ENCODE data around the gene GLYATL3.

Gene GLYATL3

GRCh38 chr6:49535795-49536194 lies 36.1 kb downstream of the GLYATL3 start:
- Histone ChIP-seq H3K4me1 (ENCODE audit: insufficient read depth, insufficient read length) (no peaks in the 10 kb centered on the region), H3K36me3 (ENCODE audit: insufficient read depth, insufficient read length, low read length) (no peaks in the 10 kb centered on the region), H3K4me3 (ENCODE audit: insufficient read length, low read depth) (no peak overlapping the region), H3K9me3 (ENCODE audit: insufficient read depth, low read length) (no peaks in the 10 kb centered on the region), H3K9ac (ENCODE audit: insufficient read length, low read depth) (no peak overlapping the region), H3K27me3 (ENCODE audit: insufficient read depth, insufficient read length) (no peaks in the 10 kb centered on the region)
- no peak for DNase-seq (ENCODE audit: low read depth, low spot score)
- TF ChIP-seq ZNF274 (IDR thresholded peaks at IDR 0.05; ENCODE audit: low read depth, low read length) (no peak), YY1 (IDR thresholded peaks at IDR 0.05; ENCODE audit: insufficient read depth, insufficient read length) (no peak), SUZ12 (IDR thresholded peaks at IDR 0.05; ENCODE audit: extremely low read depth, insufficient read depth, insufficient read length) (no peak)

DNA sequence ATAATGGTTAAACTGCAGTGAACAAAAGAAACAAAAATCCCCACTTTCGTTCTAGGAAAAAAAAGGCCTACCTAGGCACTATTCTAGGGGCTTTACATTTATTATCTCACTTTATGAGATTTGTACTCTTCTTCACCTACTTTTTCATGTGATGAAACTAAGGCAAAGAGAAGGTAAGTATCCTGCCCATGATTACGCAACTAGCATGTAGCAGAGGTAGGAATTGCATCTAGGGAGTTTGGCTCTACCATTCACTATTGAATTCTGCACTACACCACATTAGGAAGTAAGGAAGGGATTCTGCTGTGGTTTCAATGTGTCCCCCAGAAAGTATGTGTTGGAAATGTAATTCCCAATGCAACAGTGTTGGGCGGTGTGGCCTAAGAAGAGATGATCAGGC lies 39.4 kb downstream of the GLYATL3 start:
- TF ChIP-seq SUZ12 (IDR thresholded peaks at IDR 0.05; ENCODE audit: extremely low read depth, insufficient read depth, insufficient read length) (no peak), ZNF274 (IDR thresholded peaks at IDR 0.05; ENCODE audit: low read depth, low read length) (no peak), YY1 (IDR thresholded peaks at IDR 0.05; ENCODE audit: insufficient read depth, insufficient read length) (no peak)

GRCh38 chr6:49540614-49541013 lies 40.9 kb downstream of the GLYATL3 start:
- no peaks in the 10 kb centered on the region for H3K27me3 ChIP-seq (ENCODE audit: insufficient read depth, insufficient read length)
- no peak overlapping the region for H3K4me3 ChIP-seq (ENCODE audit: insufficient read length, low read depth)
- no peak overlapping the region for H3K9ac ChIP-seq (ENCODE audit: insufficient read length, low read depth)
- H3K4me1 ChIP-seq (ENCODE audit: insufficient read depth, insufficient read length), result no peaks in the 10 kb centered on the region
- DNase-seq (ENCODE audit: low read depth, low spot score), result no peak
- TF ChIP-seq ZNF274 (IDR thresholded peaks at IDR 0.05; ENCODE audit: low read depth, low read length) (no peak), YY1 (IDR thresholded peaks at IDR 0.05; ENCODE audit: insufficient read depth, insufficient read length) (no peak), SUZ12 (IDR thresholded peaks at IDR 0.05; ENCODE audit: extremely low read depth, insufficient read depth, insufficient read length) (no peak)
- no peaks in the 10 kb centered on the region for H3K9me3 ChIP-seq (ENCODE audit: insufficient read depth, low read length)
- no peaks in the 10 kb centered on the region for H3K36me3 ChIP-seq (ENCODE audit: insufficient read depth, insufficient read length, low read length)

More for the DNA sequence above, 39.4 kb downstream of the GLYATL3 start:
- DNase-seq (ENCODE audit: low read depth, low spot score), result no peak
- Histone ChIP-seq H3K9me3 (ENCODE audit: insufficient read depth, low read length) (no peaks in the 10 kb centered on the region), H3K27me3 (ENCODE audit: insufficient read depth, insufficient read length) (no peaks in the 10 kb centered on the region), H3K4me3 (ENCODE audit: insufficient read length, low read depth) (no peak overlapping the region), H3K36me3 (ENCODE audit: insufficient read depth, insufficient read length, low read length) (no peaks in the 10 kb centered on the region), H3K4me1 (ENCODE audit: insufficient read depth, insufficient read length) (no peaks in the 10 kb centered on the region), H3K9ac (ENCODE audit: insufficient read length, low read depth) (no peak overlapping the region)

GRCh38 chr6:49541210-49541724 lies 41.5 kb downstream of the GLYATL3 start:
- H3K27me3 ChIP-seq (ENCODE audit: insufficient read depth, insufficient read length), result no peaks in the 10 kb centered on the region
- H3K36me3 ChIP-seq (ENCODE audit: insufficient read depth, insufficient read length, low read length), result no peaks in the 10 kb centered on the region
- DNase-seq (ENCODE audit: low read depth, low spot score), result no peak
- H3K4me1 ChIP-seq (ENCODE audit: insufficient read depth, insufficient read length), result no peaks in the 10 kb centered on the region
- H3K4me3 ChIP-seq (ENCODE audit: insufficient read length, low read depth), result no peak overlapping the region
- TF ChIP-seq YY1 (IDR thresholded peaks at IDR 0.05; ENCODE audit: insufficient read depth, insufficient read length), result no peak
- TF ChIP-seq SUZ12 (IDR thresholded peaks at IDR 0.05; ENCODE audit: extremely low read depth, insufficient read depth, insufficient read length), result no peak
- no peak for TF ChIP-seq ZNF274 (IDR thresholded peaks at IDR 0.05; ENCODE audit: low read depth, low read length)
- no peak overlapping the region for H3K9ac ChIP-seq (ENCODE audit: insufficient read length, low read depth)
- no peaks in the 10 kb centered on the region for H3K9me3 ChIP-seq (ENCODE audit: insufficient read depth, low read length)

GRCh38 chr6:49541936-49542335 lies 42.2 kb downstream of the GLYATL3 start:
- no peak overlapping the region for H3K9ac ChIP-seq (ENCODE audit: insufficient read length, low read depth)
- H3K36me3 ChIP-seq (ENCODE audit: insufficient read depth, insufficient read length, low read length), result no peaks in the 10 kb centered on the region
- TF ChIP-seq SUZ12 (IDR thresholded peaks at IDR 0.05; ENCODE audit: extremely low read depth, insufficient read depth, insufficient read length) (no peak), ZNF274 (IDR thresholded peaks at IDR 0.05; ENCODE audit: low read depth, low read length) (no peak), YY1 (IDR thresholded peaks at IDR 0.05; ENCODE audit: insufficient read depth, insufficient read length) (no peak)
- DNase-seq (ENCODE audit: low read depth, low spot score), result no peak
- H3K9me3 ChIP-seq (ENCODE audit: insufficient read depth, low read length), result no peaks in the 10 kb centered on the region
- H3K4me3 ChIP-seq (ENCODE audit: insufficient read length, low read depth), result no peak overlapping the region
- H3K4me1 ChIP-seq (ENCODE audit: insufficient read depth, insufficient read length), result no peaks in the 10 kb centered on the region
- no peaks in the 10 kb centered on the region for H3K27me3 ChIP-seq (ENCODE audit: insufficient read depth, insufficient read length)

DNA sequence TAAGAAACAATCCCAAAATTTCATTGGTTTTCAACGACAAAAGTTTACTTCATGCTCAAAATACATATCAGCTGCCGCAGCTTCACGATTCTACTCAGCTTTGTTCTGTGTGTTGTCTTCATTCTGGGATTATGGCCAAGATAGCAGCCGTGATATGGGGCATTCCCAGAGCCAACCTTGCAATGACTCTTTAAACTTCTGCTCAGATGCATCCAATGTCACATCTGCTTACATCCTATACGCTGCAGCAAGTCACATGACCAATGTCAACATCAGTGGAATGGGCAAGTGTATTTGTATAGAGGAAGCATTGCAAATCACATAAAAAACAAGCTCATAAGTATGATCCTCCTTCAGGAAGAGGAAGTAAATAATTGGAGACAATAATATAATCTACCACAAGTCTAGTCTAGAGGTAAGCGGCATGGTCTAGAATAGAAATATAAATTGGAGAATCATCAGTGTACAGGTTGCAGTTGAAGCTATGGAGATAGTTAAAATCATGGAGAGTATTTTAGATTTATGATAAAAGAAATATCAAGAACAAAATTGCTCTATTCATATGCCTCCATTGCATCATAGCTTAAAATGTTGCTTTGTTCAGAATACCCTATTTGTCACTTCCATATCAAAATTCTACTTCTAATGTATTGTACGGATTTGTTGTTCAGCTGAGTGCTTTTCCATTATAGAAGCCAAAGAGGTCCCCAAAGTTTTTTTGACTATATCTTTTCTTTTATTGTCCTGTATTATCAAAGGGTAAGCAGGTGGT lies 43.5 kb downstream of the GLYATL3 start:
- Histone ChIP-seq H3K27me3 (ENCODE audit: insufficient read depth, insufficient read length) (no peaks in the 10 kb centered on the region), H3K9me3 (ENCODE audit: insufficient read depth, low read length) (no peaks in the 10 kb centered on the region), H3K9ac (ENCODE audit: insufficient read length, low read depth) (no peak overlapping the region), H3K36me3 (ENCODE audit: insufficient read depth, insufficient read length, low read length) (no peaks in the 10 kb centered on the region), H3K4me3 (ENCODE audit: insufficient read length, low read depth) (no peak overlapping the region), H3K4me1 (ENCODE audit: insufficient read depth, insufficient read length) (no peaks in the 10 kb centered on the region)
- TF ChIP-seq YY1 (IDR thresholded peaks at IDR 0.05; ENCODE audit: insufficient read depth, insufficient read length) (no peak), SUZ12 (IDR thresholded peaks at IDR 0.05; ENCODE audit: extremely low read depth, insufficient read depth, insufficient read length) (no peak), ZNF274 (IDR thresholded peaks at IDR 0.05; ENCODE audit: low read depth, low read length) (no peak)
- no peak for DNase-seq (ENCODE audit: low read depth, low spot score)

DNA sequence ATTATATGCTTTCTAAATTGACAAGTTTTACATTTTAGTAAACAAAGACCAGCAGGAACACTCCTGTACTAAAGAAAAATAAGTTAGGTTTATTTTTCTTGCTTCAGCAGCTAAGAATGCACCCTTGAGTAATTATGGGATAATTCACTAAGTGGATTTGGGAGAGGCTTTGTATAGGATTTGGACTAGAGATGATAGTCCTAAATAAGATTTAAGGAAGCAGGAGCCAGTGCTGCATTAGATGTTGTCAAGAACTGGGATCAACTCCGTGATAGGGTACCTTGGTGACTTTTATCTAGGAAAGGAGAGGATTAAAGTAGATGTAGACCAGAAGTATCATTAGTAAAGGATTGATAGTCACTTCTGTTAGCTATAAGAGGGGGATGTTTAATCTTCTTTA lies 46.6 kb downstream of the GLYATL3 start:
- Histone ChIP-seq H3K9ac (ENCODE audit: insufficient read length, low read depth) (no peak overlapping the region), H3K4me1 (ENCODE audit: insufficient read depth, insufficient read length) (no peaks in the 10 kb centered on the region)
- TF ChIP-seq YY1 (IDR thresholded peaks at IDR 0.05; ENCODE audit: insufficient read depth, insufficient read length) (no peak), SUZ12 (IDR thresholded peaks at IDR 0.05; ENCODE audit: extremely low read depth, insufficient read depth, insufficient read length) (no peak), ZNF274 (IDR thresholded peaks at IDR 0.05; ENCODE audit: low read depth, low read length) (no peak)

More for the DNA sequence above, 46.6 kb downstream of the GLYATL3 start:
- Histone ChIP-seq H3K36me3 (ENCODE audit: insufficient read depth, insufficient read length, low read length) (no peaks in the 10 kb centered on the region), H3K9me3 (ENCODE audit: insufficient read depth, low read length) (no peaks in the 10 kb centered on the region), H3K27me3 (ENCODE audit: insufficient read depth, insufficient read length) (no peaks in the 10 kb centered on the region), H3K4me3 (ENCODE audit: insufficient read length, low read depth) (no peak overlapping the region)
- no peak for DNase-seq (ENCODE audit: low read depth, low spot score)
